Neural progenitor cell (in vitro differentiated cells): ENCODE results near the gene P4HTM.

Experiments used
- EZH2phosphoT487 ChIP-seq: fragments of 200-600 bp; sonication (generic); IDR thresholded peaks from 2 replicates; pipeline ENCODE4 v1.6.1; 2017; ENCODE audit warnings: antibody characterized with exemption
- TF ChIP-seq, protein P1 (sequence below): fragments of 200-600 bp; sonication (generic); IDR thresholded peaks from 2 replicates; pipeline ENCODE4 v1.5.1; 2017; ENCODE audit warnings: antibody characterized with exemption, mild to moderate bottlenecking

DNA sequence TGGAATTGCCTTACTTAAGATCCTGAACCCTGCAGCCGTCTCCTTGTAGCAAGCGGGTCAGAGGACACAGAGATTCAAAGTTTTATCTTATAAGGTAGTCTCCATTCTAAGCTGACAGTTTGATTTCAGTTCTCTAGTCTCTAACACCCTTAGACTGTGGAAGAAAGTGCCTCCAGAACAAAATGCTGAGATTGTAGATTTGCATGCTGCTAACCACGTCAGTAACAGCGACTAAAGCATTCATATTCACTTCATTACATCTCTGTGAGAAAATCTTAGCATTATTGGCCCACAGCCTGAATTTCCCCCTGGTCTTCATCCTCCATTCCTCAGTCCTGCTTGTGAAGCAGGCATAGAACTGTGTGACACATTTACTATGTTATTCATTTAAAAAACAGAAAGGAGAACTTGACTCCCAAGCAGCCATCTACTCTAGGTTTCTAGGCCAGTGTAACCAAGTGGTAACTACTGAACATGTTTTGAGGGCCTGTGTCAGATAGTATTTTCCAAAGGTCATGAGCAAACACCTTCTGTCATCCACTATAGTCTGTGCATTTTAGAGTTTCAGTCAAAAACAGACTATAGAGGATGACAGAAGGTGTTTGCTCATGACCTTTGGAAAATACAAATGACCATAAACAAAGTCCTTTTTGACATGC, 44.0 kb upstream of the P4HTM start:
- TF ChIP-seq, protein P1, sequence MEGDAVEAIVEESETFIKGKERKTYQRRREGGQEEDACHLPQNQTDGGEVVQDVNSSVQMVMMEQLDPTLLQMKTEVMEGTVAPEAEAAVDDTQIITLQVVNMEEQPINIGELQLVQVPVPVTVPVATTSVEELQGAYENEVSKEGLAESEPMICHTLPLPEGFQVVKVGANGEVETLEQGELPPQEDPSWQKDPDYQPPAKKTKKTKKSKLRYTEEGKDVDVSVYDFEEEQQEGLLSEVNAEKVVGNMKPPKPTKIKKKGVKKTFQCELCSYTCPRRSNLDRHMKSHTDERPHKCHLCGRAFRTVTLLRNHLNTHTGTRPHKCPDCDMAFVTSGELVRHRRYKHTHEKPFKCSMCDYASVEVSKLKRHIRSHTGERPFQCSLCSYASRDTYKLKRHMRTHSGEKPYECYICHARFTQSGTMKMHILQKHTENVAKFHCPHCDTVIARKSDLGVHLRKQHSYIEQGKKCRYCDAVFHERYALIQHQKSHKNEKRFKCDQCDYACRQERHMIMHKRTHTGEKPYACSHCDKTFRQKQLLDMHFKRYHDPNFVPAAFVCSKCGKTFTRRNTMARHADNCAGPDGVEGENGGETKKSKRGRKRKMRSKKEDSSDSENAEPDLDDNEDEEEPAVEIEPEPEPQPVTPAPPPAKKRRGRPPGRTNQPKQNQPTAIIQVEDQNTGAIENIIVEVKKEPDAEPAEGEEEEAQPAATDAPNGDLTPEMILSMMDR, result no peak
- no peak for TF ChIP-seq EZH2phosphoT487
